Measurements from ENCODE around the gene TRAPPC10.
"Not testable (repeated sequence)": the region's sequence is repeated elsewhere in the genome, so short reads cannot be mapped to it uniquely, and the experiment has no call there.

Gene TRAPPC10

DNA sequence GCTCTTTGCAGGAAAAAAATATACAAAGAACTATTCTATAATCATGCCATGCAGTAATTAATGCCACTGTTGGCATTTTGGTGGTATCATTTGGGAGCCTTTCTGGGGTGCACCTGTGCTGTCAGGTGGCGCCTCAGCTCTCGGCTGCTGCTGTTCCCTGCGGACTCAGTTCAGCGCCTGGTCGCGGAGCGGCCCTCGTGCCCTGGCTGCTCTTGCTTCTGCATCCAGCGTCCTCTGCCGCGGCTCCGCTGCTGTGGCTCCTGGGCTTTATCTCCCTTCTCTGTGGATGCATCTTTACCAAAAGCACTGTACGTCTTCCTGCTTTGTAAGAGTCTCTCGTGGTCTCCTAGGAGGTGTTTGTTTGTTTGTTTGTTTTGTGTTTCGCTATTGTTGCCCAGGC is 60.0 kb downstream of the TRAPPC10 start:
- DNase-seq = no peak

DNA sequence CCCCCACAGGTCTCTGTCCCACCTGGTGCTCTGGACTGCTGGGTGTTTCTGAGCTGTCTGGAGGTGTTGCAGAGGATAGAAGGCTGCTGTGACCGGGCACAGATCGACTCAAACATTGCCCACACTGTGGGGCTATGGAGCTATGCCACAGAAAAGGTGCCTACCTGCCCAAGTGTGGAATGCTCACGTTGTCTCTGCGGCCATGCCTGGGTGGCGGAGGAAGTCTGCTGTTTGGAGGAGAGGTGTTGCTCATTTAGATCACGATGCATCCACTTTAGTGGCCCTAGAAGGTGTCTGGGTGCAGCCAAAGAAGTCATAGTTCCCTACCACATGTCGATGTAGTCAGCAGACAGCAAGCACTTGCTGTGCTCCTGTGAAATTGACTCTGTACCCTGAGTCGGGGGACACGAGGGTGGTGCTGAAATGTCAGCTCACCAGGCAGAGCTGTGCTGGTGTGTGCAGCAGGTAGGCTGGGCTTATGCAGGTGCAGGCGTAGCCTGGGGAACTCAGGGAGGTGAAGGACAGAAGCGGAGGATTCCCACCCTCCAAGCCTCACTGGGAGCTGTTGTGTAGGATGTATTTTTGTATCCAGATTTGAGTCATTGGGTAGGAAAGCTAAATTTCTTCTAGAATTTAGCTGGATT is 62.3 kb downstream of the TRAPPC10 start:
- no peak for DNase-seq

DNA sequence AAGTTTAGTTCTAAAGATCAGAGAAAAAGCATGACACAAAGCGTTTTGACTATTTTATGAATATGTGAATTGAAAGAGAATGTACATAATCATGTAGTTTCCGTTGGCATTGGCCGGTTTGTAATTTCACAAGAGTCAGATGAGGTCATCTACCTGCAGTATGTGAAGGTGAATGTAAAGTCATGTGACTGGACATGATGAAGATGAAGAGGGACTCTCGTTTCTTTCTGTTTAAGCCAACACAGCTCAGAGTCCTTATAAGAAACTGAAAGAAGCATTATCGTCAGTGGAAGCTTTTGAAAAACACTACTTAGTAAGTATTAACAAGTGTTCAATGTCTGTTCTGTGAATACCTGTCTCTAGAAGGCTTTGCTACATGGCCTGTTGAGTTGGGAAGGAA is 64.2 kb downstream of the TRAPPC10 start:
- DNase-seq = no peak

DNA sequence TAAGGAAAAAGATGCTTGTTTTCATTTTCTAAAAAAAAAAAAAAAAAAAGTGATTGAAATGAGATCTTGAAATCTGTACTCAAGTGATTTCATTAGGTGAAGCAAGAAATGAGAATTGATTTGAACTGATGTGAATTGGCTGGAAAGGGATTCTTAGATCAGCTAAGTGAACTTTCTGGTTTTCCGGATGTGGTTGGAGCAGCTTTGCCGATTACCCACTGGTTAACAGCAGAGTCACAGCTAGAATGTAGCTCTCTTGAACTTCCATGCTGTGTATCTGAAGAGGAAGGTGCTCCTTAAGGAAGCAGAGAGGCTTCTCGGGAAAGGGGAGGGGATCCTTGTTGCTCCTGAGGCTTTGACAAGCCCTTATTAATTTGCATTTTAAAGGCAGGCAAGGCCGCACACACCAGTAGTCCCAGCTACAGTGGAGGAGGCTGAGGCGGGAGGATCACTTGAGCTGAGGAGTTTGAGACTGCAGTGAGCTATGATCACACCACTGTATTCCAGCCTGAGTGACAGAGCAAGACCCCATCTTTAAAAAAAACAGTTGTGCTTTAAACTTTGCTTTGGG is 66.4 kb downstream of the TRAPPC10 start:
- DNase-seq = no peak

DNA sequence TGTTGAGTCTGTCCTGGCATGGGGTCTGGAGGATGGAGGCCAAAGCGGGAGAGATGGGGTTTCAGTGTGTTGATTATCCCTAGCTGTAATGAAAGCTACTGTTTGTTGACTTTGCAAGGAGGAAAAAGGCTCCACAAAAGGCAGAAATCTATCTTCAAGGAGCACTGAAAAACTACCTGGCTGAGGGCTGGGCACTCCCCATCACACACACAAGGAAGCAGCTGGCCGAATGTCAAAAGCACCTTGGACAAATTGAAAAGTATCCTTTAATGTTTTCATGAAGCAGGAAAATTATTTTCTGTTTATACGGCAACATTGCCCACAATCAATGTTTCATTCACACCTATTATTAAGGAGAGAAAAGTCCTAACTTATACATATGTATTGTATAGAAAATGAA is 67.3 kb downstream of the TRAPPC10 start:
- no peak for DNase-seq

DNA sequence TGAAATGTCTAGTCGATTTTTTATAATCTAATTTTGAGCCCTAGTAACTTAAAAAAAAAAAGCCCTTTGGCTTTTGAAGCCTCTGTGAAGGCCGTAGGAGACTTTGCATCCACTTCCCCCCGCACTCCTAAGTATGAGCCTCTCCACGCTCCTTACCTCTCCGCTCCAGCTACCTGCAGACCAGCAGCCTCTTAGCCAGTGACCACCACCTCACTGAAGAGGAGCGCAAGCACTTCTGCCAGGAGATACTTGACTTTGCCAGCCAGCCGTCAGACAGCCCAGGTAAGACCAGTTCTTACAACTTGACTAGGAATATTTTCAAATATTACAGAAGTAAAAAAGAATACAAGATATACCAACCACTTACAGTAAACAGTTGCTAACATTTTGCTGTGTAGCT is 67.7 kb downstream of the TRAPPC10 start:
- DNase-seq = no peak

DNA sequence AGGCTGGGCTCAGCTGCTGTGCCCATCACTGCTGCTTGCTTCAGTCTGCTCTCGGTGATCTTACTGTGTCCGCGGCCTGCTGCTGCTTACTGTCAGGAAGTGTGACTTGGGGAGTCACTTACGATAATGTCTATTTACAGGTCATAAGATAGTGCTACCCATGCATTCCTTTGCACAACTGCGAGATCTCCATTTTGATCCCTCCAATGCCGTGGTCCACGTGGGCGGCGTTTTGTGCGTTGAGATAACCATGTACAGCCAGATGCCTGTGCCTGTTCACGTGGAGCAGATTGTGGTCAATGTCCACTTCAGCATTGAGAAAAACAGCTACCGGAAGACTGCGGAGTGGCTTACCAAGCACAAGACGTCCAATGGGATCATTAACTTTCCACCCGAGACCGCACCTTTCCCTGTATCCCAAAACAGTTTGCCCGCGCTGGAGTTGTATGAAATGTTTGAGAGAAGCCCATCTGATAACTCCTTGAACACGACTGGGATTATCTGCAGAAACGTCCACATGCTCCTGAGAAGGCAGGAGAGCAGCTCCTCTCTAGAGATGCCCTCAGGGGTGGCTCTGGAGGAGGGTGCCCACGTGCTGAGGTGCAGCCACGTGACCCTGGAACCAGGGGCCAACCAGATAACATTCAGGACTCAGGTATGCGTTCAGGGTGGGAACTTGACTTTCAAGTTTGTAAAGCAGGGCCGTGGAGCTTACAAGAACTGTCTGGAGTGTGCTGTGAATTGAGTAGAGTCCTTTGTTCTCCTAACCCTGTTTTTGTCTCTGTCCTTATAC is 70.7 kb downstream of the TRAPPC10 start:
- DNase-seq = no peak

DNA sequence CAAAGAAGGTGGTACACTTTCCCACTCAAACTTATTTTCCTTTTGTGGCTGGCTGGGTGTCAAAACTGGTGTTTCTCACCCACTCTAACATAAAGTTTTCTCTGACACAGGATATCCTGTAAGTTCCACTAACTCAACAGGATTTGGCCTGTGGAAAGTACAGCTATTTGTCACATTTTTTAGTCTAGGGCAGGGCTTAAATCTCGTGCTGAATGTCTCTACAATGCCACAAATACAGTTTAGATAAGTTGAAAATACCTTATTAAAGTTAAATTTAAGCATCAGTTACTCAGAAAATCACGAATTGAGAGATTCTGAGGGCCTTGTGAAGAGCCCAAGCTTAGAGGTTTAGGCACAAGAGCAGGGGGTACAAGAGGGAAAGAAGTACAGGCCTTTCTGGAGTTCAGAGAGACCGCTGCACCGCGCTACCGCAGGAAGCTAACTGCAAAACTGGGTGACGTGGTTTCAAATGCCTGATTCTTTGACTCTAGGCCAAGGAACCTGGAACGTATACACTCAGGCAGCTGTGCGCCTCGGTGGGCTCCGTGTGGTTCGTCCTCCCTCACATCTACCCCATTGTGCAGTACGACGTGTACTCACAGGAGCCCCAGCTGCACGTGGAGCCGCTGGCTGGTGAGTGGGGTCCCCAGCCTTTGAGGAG is 71.7 kb downstream of the TRAPPC10 start:
- no peak for DNase-seq

DNA sequence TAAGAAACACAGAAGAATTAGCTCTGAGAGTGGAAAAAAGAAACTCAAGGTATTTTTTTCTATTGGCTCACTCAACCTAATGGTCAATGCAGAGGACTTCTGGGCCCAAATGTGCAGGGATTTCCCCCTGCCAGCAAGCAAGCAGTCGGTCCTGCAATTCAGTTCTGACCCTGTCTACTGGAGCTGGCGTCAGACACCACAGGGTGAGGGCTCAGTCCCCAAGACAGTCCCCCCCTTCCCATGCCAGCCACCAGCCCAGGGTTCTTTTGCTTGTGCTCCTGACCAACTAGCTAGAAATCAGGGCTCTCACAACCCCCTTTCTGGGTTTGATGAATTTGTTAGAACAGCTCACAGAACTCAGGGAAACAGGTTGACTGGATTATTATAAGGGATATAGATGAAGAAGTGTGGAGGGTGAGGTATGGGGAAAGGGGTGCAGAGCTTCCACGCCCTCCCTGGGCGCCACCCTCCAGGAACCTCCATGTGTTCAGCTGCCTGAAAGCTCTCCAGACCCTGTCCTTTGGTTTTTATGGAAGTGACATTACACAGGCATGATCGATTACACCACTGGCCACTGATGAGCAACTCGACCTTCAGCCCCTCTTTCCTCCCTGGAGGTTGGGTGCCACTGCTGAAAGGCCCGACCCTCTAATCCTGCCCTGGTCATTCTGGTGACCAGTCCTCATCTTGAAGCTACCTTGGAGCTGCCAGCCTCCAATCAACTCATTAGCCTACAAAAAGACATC is 72.6 kb downstream of the TRAPPC10 start:
- no peak for DNase-seq

DNA sequence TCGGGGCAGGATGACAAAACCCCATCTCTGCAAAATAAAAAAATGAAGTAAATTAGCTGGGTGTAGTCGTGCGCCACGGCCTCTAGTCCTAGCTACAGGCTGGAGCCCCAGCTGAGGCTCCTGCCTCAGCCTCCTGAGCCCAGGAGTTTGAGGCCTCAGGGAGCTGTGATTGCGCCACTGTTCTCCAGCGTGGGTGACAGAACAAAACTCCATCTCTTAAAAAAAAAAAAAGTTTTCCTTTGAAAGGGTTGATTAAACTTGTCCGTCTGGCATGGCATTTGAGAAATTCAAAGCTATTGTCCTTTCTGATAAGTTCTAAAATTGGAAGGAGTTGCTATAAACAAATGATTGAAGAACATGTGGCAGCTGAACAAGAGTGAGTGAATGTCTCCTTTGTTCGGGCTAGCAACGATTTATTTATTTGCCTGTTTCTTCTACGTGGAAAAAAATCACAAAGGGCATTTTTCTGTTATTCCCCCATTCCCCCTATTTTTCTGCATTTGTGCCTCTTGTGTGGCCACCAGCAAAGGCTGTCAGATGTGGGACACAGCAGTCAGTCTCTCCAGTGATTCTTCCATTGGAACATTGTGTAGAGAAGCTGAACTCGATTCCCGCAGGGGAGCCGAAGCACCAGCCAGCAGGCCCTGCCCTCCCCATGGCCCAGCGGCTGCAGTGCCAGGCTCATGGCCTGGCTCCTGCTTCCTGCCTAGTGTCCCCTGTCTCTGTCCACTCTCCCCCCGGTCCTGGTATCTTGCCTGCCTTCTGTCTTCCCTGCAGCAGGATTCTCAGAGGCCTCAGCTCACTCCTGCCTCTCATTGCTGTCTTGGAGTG is 73.6 kb downstream of the TRAPPC10 start:
- DNase-seq = no peak

DNA sequence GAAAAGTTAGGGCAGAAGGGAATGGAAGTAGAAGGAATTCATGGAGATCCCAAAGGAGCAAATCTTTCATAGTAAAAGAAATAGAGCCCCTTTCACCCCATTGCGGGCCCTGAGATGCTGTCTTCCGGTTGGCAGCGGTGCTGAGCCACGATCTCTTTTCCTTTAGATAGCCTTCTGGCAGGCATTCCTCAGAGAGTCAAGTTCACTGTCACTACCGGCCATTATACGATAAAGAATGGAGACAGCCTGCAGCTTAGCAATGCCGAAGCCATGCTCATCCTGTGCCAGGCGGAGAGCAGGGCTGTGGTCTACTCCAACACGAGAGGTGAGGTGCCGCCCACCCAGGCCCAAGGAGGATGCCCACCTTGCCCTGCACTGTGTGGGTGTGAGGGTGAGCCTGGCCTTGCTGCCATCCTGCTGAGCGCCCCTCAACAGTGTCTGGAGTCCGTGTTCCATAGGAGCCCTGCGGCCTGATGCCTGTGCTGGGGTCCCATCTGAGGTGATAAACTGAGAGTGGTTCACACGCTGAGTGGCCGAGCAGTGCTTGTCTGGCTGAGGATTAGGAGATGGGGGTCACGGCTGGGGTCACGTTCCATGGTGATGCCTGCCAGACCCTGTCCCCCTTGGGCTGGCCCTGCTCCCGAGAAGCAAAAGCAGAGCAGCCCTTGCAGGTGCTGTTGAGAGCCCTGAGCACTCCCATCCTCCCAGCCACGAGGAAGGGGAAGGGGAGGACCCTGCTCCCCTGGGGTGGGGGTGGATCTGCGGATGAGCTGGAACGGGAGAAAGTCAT is 74.7 kb downstream of the TRAPPC10 start:
- DNase-seq = no peak

DNA sequence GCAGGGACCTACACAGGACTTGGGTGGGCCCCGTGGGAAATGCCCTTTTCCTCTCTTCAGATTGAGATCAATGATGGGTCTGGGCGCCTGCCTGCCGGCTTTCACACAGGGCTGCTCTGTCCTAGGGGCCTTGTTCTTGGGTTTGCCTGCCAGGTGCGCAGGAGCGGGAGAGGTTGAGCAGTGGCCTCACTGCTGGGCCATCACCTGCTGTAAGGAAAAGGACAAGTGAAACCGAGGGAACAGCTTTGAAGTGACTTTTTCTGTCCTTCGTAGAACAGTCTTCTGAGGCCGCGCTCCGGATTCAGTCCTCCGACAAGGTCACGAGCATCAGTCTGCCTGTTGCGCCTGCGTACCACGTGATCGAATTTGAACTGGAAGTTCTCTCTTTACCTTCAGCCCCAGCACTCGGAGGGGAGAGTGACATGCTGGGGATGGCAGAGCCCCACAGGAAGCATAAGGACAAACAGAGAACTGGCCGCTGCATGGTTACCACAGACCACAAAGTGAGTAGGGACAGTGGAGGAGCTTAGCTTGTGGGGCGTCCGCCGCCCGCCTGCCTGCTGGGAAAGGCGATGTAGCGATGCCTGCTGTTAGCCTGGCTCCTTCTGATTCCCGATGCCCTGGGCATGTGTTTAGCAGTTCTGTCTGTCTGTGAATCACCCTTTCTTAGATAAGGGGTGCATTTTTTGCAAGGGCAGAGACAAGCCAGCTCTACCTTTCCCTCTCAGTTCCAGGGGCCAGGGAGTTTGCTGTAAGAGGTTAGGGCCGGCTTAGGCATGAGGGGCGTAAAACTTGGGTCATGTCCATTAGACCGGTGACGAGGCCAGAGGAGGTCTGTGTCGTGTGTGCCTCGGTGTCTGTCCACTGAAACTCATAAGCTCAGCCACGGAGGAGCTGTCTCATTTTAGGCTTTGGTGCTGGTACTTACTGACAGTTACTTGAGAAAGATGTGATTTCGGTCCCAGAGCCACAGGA is 75.6 kb downstream of the TRAPPC10 start:
- DNase-seq = no peak

DNA sequence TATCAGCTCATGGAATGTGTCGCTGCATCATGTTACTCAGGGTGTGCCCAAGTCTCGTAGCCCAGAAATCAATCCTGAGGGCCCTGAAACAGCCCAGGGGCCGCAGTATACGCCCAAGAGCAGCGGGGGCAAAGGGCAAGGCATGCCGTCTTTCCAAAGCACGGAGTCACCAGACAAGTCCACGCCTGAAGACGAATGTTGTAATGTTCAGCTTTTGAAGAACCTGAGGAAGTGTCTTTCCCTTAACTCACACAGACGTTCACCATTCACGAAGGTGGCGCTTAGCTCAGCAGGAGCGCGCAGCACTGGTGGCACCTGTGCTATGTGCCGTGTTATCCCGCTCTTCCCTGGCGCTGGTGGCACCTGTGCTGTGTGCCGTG is 76.3 kb downstream of the TRAPPC10 start:
- no peak for DNase-seq

DNA sequence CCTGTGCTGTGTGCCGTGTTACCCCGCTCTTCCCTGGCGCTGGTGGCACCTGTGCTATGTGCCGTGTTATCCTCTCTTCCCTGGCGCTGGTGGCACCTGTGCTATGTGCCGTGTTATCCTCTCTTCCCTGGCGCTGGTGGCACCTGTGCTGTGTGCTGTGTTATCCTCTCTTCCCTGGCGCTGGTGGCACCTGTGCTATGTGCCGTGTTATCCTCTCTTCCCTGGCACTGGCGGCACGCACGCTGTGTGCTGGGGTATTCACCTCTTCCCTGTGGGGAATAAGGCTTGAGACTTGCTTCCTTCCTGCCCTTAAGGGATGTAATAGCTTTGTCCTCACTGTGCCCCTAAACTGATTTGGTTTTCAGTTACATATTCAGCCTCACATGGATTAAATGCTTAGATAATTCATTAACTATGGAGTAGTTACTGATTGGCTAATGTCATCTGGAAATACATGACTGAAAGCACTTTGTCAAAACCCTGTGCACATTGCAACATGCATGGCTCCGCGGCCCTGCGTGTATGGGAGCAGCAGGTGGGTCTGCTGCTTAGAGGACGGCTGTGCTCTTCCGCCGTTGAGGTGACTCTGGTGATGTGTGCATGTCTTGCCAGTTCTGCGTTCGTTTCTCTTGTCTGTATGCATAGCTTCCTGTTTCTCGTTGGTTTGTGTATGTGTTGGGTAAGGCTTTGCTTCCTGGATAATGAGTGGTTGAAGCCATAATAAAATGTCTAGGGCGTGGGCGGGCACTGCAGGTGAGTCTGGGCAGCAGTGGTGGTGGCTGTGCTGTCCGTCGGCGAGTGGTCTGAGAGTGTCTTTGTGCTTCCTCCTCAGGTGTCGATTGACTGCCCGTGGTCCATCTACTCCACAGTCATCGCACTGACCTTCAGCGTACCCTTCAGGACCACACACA is 77.1 kb downstream of the TRAPPC10 start:
- no peak for DNase-seq

DNA sequence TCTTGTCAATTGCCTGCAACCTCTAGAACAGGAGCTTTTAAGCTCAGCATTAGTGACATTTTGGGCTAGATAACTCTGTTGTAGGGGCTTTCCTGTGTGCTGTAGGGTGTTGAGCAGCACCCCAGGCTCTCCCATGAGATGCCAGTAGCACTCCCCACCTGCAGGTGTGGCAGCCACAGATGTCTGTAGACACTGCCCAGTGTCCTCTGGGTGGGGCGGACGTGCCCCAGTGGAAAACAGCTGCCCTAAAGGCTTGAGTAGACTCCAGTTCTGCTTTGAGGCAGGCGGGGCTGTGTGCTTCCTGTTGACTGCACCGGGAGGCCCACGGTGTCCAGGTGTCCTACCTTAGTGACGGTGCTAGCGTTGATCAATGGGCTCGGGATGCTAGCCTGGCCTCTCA is 78.2 kb downstream of the TRAPPC10 start:
- no peak for DNase-seq

DNA sequence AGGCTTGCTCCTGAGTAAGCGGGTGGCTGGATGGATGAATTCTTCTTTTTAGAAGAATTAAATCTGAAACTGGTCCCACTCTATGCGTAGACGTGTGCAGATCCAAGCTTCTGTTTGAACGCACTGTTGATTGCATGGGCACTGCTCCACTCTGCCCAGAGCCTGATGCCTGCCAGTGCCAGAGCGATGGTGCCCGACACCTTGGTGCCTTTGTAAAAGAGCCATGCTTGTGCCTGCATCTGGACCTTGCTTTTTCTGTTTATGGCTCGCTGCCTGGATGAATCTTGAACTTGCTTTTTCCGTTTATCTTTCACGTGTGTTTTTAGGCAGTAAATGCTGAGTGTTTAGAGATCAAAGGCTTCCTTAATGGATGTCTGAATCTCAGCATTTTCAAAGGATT is 80.1 kb downstream of the TRAPPC10 start:
- DNase-seq = no peak

DNA sequence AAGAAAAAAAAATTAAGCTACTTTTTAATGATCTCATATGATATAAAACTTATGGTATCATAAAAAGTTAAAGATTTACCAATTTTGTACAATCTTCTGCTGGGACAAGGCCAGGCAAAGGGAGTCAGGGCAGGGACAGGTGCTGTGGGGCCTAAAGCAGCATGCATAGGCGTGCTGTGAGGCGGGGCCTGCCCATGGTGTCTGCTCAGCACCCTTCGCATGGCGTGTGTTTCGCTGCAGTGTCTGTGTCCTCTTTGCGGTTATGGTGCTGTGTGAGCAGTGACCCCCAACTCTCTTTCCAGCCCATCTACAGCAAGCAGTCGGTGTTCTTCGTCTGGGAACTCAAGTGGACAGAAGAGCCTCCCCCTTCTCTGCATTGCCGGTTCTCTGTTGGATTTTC is 81.7 kb downstream of the TRAPPC10 start:
- no peak for DNase-seq

DNA sequence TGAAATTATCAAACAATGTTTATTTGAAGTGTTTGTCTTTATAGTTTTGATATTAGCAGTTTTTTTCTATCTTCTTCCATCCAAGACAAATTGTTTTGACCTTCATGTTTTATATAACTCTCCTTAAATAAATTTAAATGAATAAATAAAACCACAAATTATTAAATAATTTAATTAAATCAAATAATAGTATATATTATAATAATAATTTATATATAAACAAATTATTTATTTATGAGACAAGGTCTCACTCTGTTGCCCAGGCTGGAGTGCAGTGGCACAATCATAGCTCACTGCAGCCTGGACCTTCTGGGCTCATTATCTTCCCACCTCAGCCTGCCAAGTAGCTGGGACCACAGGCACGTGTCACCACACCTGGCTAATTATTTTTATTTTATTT is 82.7 kb downstream of the TRAPPC10 start:
- DNase-seq = no peak

DNA sequence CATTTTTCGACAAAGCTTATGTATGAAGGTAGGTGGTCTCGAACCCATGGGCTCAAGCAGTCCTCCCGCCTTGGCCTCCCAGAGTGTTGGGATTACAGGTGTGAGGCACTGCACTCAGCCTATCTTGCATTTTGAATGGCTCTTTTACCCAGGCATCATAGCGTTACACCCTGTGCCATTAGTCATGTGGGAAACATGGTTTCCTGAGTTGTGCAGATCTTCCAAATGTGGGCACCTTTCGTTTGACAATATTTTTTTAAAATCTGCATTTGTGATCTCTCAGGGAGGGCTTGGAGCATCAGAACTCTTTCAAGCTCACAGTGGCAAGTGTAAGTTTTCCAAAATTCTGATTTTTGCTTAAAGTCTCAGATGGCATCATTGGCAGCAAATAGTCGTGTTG is 86.4 kb downstream of the TRAPPC10 start:
- DNase-seq = not testable (repeated sequence)
